OCI-LY3 (cell line): ENCODE data around the gene CPZ.

Experiments used
- H2AFZ ChIP-seq: fragments of 200-600, 300-600 bp; shearing (Covaris generic); 2 replicates; pipeline ENCODE4 v1.6.0; 2014; ENCODE audit warnings: antibody characterized with exemption, low read depth, low read length
- H3K27ac ChIP-seq: fragments of 200-600, 300-600 bp; sonication (generic); 2 replicates; pipeline ENCODE4 v1.5.1; 2014; ENCODE audit warnings: mild to moderate bottlenecking, low read length, moderate library complexity, mixed read lengths
- H3K27me3 ChIP-seq: fragments of 200-600, 300-600 bp; sonication (generic); 2 replicates; pipeline ENCODE4 v1.6.1; 2014; ENCODE audit warnings: low read depth, low read length, mixed read lengths
- H3K36me3 ChIP-seq: fragments of 200-600, 300-600 bp; sonication (generic); replicated peaks from 2 replicates; pipeline ENCODE3; 2014; ENCODE audit warnings: low read depth, low read length, mixed read lengths
- H3K4me1 ChIP-seq: fragments of 300-600, 200-600 bp; sonication (generic); 2 replicates; pipeline ENCODE4 v1.6.1; 2014; ENCODE audit warnings: low read length, mixed read lengths
- H3K4me2 ChIP-seq: fragments of 200-600, 300-600 bp; sonication (generic); 2 replicates; pipeline ENCODE4 v1.6.1; 2014; ENCODE audit warnings: low read length, mixed read lengths
- H3K4me3 ChIP-seq: fragments of 300-600, 200-600 bp; sonication (generic); 2 replicates; pipeline ENCODE4 v1.5.1; 2014; ENCODE audit warnings: antibody characterized with exemption, mild to moderate bottlenecking, low read length, moderate library complexity
- H3K79me2 ChIP-seq: fragments of 300-600, 200-600 bp; shearing (Covaris generic); 2 replicates; pipeline ENCODE4 v1.6.1; 2014; ENCODE audit warnings: mild to moderate bottlenecking, low read length, mixed read lengths
- H3K9ac ChIP-seq: fragments of 300-600, 200-600 bp; shearing (Covaris generic); 2 replicates; pipeline ENCODE4 v1.6.0; 2014; ENCODE audit warnings: mild to moderate bottlenecking, low read length, moderate library complexity
- H3K9me3 ChIP-seq: fragments of 200-600, 300-600 bp; shearing (Covaris generic); 2 replicates; pipeline ENCODE4 v1.6.1; 2014; ENCODE audit warnings: low read length, mixed read lengths; ENCODE audit not compliant: insufficient read depth
- H4K20me1 ChIP-seq: fragments of 200-600, 300-600 bp; sonication (generic); 2 replicates; pipeline ENCODE4 v1.6.1; 2016; ENCODE audit warnings: low read length, mixed read lengths; ENCODE audit not compliant: insufficient read depth
- EZH2phosphoT487 ChIP-seq: fragments of 200-600 bp; shearing (Covaris generic); IDR thresholded peaks from 2 replicates; pipeline ENCODE4 v1.6.1; 2018; ENCODE audit warnings: antibody characterized with exemption, mixed run types, low read depth
- TF ChIP-seq, protein P1 (sequence below): fragments of 200-600, 300-600 bp; sonication (generic); IDR thresholded peaks from 2 replicates; pipeline ENCODE4 v1.5.1; 2014; ENCODE audit warnings: antibody characterized with exemption, low read length, low read depth

The CPZ gene

DNA sequence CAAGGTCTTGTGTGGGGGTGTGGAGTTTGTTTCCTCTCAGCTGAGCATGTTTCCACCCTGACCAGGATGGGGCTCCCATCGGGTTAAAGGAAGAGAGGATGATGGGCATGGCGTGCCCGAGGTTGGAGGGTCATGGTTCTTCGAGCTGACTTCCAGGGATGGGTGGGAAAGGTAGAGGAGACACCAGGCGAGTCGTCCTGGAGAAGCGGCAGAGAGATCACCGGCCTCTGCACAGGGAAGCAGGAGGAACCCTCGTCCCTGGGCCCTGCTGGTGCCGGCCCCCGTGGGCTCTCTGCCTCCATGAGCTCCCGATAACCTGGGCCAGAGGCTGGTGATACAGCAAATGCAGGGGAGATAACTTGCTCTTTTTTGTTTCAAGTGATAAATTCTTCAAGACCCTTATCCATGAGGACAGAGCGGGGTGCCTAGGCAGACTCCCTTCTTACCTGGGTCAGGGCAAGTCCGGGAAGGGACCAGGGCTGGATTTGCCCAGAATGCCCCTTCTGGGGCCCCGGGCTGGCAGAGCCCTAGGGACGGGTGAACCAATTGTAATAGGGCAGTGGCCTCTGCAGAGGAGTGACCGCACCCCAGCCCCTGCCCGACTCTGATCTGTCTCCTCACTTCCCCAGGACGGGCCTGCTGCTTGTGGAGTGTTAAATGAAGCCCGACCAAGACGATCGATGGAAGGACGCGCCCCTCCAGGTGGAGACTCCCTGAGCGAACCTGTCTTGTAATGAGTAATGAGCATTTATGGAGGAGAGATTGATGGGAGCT is 63.0 kb downstream of the CPZ start:
- Histone ChIP-seq H3K27me3 (no peaks in the 10 kb centered on the region), H3K9ac (no peak overlapping the region), H3K79me2 (no peaks in the 10 kb centered on the region), H3K4me3 (no peak overlapping the region), H3K27ac (no peak overlapping the region), H3K4me1 (peaks cover 4% of the 10 kb centered on the region), H3K4me2 (no peak overlapping the region), H3K9me3 (no peaks in the 10 kb centered on the region), H4K20me1 (no peaks in the 10 kb centered on the region), H2AFZ (no peak overlapping the region), H3K36me3 (no peaks in the 10 kb centered on the region)
- no peak for TF ChIP-seq EZH2phosphoT487

DNA sequence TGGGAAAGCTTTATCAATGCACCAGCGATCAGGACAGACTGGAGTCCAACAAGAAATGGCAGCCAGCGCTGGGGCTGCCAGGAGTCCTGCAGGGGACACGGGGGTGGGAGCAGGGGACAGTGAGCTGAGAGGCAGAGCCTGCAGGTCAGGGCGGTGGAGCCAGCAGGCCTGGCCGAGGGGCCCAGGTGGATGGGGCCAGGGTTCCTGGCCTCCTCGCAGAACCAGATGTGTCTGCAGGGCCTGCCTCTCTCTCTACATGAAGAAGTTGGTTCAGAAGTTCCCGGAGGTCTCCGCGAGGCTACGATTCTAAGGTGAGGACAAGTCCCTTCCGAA is 63.6 kb downstream of the CPZ start:
- no peak overlapping the region for H3K4me2 ChIP-seq
- no peak for TF ChIP-seq EZH2phosphoT487
- TF ChIP-seq, protein P1, sequence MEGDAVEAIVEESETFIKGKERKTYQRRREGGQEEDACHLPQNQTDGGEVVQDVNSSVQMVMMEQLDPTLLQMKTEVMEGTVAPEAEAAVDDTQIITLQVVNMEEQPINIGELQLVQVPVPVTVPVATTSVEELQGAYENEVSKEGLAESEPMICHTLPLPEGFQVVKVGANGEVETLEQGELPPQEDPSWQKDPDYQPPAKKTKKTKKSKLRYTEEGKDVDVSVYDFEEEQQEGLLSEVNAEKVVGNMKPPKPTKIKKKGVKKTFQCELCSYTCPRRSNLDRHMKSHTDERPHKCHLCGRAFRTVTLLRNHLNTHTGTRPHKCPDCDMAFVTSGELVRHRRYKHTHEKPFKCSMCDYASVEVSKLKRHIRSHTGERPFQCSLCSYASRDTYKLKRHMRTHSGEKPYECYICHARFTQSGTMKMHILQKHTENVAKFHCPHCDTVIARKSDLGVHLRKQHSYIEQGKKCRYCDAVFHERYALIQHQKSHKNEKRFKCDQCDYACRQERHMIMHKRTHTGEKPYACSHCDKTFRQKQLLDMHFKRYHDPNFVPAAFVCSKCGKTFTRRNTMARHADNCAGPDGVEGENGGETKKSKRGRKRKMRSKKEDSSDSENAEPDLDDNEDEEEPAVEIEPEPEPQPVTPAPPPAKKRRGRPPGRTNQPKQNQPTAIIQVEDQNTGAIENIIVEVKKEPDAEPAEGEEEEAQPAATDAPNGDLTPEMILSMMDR = no peak
- no peaks in the 10 kb centered on the region for H3K27me3 ChIP-seq

DNA sequence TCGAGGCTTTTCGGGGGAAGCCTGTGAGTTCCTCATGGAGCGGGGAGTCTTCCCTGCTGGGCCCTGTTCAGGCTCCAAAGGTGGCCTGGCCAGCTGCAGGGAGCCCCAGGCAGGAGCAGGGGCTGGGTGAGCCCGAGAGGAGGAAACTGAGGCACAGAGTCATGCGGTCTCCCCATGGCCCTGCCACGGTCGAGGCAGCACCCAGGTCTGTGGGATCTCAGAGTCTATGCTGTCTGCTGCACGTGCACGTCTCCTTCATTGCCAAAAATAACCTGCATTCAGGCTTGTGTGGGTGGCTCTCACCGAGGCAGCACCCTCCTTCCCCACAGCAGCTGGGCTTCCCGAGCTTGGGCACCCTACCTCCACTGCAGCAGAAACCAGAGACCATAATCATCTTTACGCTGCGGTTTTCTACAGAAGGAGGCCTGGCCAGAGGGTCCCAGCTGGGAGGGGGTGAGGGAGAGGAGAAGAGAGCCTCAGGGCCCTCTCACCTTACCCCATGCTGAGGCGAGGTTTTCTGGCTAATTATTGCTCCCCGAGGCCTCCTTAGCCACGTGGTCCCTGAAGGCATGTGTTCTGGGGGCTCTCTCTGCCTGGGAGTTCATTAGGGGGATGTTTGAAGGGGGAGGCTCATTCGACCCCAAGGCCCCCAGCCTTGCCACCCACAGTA is 64.3 kb downstream of the CPZ start:
- H3K27me3 ChIP-seq = no peaks in the 10 kb centered on the region
- H3K4me1 ChIP-seq = peaks cover 7% of the 10 kb centered on the region
- no peak overlapping the region for H2AFZ ChIP-seq
- H3K9ac ChIP-seq = no peak overlapping the region
- no peaks in the 10 kb centered on the region for H3K79me2 ChIP-seq
- no peak overlapping the region for H3K4me3 ChIP-seq
- no peaks in the 10 kb centered on the region for H3K36me3 ChIP-seq
- H3K27ac ChIP-seq = no peak overlapping the region
- no peak overlapping the region for H3K4me2 ChIP-seq
- H4K20me1 ChIP-seq = no peaks in the 10 kb centered on the region
- H3K9me3 ChIP-seq = no peaks in the 10 kb centered on the region
- no peak for TF ChIP-seq EZH2phosphoT487
- TF ChIP-seq, protein P1 = no peak

More for the DNA sequence above, 63.6 kb downstream of the CPZ start:
- Histone ChIP-seq H3K9ac (no peak overlapping the region), H3K9me3 (no peaks in the 10 kb centered on the region), H3K27ac (no peak overlapping the region), H3K4me3 (no peak overlapping the region), H3K79me2 (no peaks in the 10 kb centered on the region), H3K4me1 (peaks cover 7% of the 10 kb centered on the region), H4K20me1 (no peaks in the 10 kb centered on the region), H2AFZ (no peak overlapping the region), H3K36me3 (no peaks in the 10 kb centered on the region)

GRCh38 chr4:8657381-8658088 is 65.0 kb downstream of the CPZ start:
- no peaks in the 10 kb centered on the region for H4K20me1 ChIP-seq
- no peak overlapping the region for H3K4me3 ChIP-seq
- no peak overlapping the region for H3K9ac ChIP-seq
- H3K4me1 ChIP-seq = peaks cover 7% of the 10 kb centered on the region
- no peak overlapping the region for H2AFZ ChIP-seq
- H3K36me3 ChIP-seq = no peaks in the 10 kb centered on the region
- TF ChIP-seq EZH2phosphoT487 = no peak
- TF ChIP-seq, protein P1 = no peak
- no peaks in the 10 kb centered on the region for H3K79me2 ChIP-seq
- H3K9me3 ChIP-seq = no peaks in the 10 kb centered on the region
- H3K27me3 ChIP-seq = no peaks in the 10 kb centered on the region
- H3K27ac ChIP-seq = no peak overlapping the region
- H3K4me2 ChIP-seq = no peak overlapping the region
